ENCODE measurements around the gene CLMN.
"Not testable (repeated sequence)": the region's sequence is repeated elsewhere in the genome, so short reads cannot be mapped to it uniquely, and the experiment has no call there.

The CLMN gene

DNA sequence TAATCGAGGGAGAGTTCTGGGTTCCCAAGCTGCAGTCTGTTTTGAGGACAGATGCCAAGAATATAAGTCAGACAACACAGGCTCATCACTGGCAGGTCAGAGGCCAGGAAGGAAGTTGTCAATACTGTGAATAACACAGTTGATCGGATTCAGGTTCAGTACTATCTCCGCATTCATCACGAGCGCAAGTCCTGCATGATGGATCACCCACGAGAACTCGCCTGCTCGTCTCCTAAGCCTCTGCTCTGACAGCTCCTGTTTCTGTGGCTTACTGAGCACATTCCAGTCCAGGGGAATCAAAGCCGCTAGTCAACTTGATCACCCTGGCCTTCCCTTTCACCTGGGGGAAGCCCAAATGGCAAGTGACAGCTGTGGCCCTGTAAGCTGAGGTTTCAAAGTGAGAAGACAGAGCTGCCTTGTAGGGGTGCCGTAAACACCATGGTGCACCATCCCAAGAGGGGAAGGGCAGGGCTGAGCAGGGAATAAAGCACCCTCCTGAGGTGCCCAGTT is 102.3 kb downstream of the CLMN start:
- no peak for DNase-seq (ENCODE audit: low spot score)

DNA sequence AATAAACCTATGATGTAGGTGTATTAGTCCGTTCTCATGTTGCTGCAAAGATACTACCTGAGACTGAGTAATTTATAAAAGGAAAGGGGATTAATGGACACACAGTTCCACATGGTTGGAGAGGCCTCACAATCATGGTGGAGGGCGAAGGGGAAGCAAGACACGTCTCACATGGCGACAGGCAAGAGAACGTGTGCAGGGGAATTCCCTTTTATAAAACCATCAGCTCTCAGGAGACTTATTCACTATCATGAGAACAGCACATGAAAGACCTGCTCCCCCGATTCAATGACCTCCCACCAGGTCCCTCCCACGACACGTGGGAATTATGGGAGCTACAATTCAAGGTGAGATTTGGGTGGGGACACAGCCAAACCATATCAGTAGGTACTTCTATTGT is 103.7 kb downstream of the CLMN start:
- no peak for DNase-seq (ENCODE audit: low spot score)

DNA sequence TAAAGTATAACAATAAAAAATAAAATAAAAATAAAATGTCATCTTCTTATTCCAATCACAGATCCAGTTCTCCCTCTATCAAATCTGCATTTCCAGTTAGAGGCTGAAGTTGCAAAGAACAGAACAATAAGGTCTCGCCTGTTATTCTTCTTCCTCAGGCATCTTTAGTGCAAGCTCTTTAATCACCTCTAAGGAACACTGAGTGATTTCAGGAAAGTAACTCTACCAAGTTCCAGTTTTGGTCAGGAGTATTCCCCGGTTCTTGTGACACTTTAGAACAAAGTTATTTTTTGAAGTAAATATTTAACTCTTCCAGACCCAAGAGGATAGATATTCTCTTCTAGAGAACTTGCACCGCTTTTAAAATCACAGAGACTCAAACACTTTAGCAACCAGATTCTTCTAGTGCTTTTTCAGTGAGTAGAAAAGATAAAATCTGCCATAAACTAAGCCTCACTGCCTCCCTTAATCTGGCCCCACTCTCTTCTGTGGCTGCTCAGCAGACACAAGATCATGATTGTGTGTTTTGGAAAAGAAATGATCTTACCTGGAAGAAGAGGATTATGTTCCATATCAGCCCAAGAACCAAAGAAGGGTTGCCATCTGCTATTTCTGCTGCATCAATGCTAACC is 104.5 kb downstream of the CLMN start:
- DNase-seq (ENCODE audit: low spot score) = no peak

- DNase-seq (ENCODE audit: low spot score) = no peak
Measured at GRCh38 chr14:95213774-95214173, 105.9 kb downstream of the CLMN start.

DNA sequence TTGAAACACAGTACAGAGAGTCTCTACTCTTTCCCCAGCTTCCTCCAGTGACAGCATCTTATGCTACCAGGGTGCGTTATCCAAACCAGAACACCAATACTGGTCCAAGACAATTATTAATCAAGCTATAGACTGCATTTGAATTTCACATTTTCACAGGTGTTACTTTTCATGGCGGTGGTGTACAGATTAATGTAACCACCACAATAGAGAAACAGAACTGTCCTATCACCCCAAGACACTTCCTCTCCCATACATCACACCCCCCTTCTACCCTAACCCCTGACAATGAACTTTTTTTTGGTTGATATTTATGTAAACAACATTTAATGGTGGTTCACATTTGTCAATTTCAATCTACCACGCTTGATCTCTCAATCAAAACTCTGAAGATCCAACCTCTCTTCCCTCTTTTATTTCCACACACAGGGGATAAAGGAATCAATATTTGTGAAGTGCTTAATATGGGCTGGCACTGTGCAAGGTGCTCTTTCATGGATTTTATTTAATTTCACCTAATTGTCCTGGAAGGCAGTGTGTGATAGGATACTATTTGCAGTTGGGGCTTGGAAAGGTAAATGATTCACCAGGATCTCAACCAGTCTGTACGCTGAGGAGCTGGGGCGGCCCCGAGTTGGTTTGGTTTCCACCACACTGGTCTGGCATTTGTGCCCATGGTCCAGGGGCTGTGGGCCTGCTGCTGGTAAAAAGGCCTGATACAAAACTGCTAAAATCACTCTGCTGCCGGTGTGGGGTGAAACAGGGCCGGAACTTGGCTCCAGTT is 107.8 kb downstream of the CLMN start:
- no peak for DNase-seq (ENCODE audit: low spot score)

GRCh38 chr14:95210699-95211098 is 109.0 kb downstream of the CLMN start:
- DNase-seq (ENCODE audit: low spot score) = no peak

DNA sequence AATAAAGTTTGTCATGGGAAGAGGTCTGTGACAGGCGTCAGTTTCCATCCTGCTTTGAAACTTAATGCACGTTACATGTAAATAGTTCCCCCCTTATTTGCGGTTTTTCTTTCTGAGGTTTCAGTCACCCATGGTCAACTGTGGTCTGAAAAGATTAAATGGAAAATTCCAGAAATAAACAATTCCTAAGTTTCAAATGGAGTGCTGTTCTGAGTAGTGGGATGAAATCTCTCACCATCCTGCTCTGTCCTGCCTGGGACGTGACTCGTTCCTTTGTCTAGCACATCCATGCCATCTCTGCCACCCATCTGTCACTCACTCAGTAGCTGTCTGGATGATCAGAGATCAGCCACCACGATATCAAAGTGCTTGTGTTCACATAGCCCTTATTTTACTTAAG is 111.1 kb downstream of the CLMN start:
- no peak for DNase-seq (ENCODE audit: low spot score)

DNA sequence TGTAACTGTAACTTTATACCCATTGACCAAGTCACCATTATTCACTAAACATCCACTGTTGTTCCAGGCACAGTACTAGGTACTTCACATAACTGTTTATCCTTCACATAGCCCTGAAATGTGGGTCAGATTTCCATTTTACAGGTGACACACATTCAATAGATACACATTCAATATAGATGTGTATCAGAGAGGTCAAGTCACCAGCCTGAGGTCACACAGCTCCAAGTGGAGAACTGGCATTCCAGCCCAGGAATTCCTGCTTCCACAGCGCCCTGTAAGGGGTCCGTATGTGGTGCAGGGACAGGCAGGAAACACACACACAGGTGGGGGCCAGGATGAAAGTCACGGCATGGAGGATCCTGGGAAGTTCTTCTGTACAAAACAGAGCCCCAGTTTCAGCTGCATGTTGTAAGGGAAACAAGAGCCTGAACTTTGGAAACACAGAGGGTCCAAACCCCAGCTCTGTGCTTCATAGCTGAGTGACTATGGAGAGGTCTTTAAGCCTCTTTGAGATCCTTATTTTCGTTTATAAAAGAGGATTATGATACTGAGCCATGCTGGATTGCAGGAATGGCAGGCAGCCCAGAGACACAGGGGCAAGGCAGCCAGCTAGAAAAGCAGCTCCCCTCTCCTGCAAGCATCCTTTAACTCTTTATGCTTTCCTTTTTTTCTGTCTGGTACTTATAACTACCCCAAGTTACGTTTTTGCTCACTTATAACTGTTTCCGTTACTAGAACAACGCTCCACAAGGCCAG is 112.1 kb downstream of the CLMN start:
- DNase-seq (ENCODE audit: low spot score) = no peak

DNA sequence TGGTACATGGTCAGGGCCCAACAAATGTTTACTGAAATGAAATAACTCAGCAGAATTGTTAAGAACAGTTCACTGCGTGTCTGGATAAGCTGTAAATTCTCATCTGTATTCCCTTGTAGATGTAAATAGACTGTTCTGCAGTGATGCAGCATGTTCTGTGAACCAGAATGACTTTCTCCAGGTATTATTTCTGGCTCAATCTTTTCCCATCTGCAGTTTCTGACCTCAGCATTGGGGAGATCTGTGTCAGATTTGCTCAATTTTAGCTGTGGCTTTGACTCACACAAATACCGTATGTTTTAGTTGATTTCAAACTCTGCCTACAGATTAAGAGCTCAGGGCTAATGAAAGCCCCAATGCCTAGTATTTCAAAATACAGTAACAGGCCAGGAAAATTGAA is 113.2 kb downstream of the CLMN start:
- DNase-seq (ENCODE audit: low spot score) = no peak

DNA sequence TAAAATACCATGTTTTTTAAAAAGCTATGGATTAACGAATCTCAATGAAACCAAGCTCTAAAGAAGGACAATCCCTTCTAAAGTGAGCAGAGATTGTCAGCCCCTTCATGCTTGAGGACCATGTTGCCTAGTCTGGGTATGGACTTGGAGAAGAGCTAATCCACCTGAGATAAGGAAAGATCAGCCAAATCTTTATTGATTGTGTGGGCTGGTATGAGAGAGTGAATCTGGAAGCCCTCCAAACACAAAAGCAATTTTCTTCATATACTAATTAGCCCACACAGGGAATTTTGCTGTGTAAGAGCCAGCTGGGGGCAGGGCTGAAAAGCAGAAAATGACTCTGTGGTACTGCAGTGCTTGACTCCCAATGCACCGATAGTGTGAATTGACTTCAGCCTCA is 115.0 kb downstream of the CLMN start:
- DNase-seq (ENCODE audit: low spot score) = no peak

- DNase-seq (ENCODE audit: low spot score) = not testable (repeated sequence)
Measured at GRCh38 chr14:95201745-95202144, 118.0 kb downstream of the CLMN start.

GRCh38 chr14:95200404-95200803 is 119.3 kb downstream of the CLMN start:
- DNase-seq (ENCODE audit: low spot score) = no peak

GRCh38 chr14:95199298-95199983 is 120.3 kb downstream of the CLMN start:
- DNase-seq (ENCODE audit: low spot score) = no peak

GRCh38 chr14:95198320-95198719 is 121.4 kb downstream of the CLMN start:
- DNase-seq (ENCODE audit: low spot score) = no peak

DNA sequence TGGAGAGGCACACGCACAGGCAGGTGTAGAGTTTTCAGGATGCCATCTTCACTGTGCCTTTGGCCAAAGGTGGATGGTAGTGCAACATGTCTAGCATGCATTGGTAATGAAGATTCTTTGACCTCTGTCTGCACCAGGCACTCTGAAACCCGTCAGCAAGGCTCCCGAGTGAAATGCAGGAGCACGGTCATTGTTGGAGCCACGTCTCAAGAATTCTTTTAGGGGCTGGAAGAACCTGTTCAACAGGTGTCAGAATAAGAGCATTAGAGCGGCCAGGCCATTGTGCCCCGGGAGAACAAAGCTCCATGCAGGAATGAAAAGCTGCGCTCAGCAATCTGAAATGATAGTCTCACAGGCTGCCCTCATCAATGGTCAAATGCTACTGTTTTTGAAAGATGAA is 122.2 kb downstream of the CLMN start:
- DNase-seq (ENCODE audit: low spot score) = no peak

DNA sequence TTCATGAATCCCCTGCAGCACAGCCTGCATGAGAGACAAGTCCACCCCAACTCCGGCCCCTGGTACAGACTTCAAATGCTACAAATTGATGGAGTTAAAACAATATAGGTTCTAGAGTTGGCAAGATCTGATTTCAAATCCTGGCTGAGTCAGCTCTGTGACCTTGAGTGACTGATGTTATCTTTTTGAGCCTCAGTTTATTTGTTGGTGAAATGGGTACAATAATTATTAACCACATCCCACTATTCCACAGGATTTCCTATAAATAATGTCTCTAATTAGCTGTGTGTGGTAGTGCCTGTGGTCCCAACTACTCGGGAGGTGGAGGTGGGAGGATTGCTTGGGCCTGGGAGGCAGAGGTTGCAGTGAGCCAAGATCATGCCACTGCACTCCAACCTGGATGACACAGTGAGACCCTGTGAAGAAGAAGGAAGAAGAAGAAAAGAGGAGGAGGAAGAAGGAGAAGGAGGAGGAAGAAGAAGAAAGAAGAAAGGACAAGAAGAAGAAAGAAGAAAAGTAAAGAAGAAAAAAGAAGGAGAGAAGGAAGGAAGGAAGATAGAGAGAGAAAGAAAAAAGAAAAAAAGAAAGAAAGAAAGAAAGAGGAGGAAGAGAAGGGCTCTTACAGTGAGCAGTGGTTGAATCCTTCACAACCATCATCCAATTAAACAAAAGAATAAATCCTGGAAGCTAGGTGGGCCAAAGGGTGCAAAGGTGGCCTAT is 122.7 kb downstream of the CLMN start:
- DNase-seq (ENCODE audit: low spot score) = no peak

- no peak for DNase-seq (ENCODE audit: low spot score)
Measured at GRCh38 chr14:95196268-95196667, 123.4 kb downstream of the CLMN start.

DNA sequence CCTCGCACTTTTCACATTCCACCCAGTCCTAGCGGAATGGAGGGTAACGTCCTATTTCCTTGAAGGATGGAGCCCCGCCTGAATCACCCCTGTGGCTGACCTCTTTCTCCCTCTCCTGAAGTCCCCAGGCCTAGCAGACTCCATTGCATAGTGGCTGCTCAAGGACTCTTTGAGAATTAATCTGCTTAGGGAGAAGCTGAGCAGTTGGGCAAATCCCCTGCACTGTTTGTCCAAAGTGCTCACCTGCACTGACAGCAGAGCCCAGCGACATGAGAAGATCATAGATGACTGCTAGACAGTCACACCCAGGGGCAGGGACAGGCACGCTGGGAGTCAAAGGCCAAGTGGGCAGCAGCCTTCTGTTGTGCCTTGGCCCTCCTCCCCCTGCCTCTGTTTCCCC is 124.7 kb downstream of the CLMN start:
- DNase-seq (ENCODE audit: low spot score) = no peak

GRCh38 chr14:95193081-95193480 is 126.6 kb downstream of the CLMN start:
- DNase-seq (ENCODE audit: low spot score) = no peak

DNA sequence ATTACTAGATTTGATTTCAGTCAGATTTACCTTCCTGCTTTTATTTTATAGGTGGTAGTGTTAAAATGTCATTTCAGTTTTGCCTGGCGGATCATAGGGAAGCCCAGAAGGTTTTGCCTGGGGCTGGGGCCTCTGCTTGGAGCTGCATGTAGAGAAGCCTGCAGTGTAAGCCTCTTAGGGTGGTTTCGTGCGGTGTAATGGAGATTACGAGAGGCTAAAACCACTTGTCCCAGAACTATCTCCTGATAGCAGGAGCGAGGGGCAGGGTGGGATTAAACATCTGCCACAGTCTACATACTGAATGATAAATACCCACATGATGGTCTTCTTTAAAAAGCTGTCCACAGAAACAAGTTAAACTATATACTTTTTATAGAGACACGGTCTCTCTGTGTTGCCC is 127.4 kb downstream of the CLMN start:
- DNase-seq (ENCODE audit: low spot score) = no peak

DNA sequence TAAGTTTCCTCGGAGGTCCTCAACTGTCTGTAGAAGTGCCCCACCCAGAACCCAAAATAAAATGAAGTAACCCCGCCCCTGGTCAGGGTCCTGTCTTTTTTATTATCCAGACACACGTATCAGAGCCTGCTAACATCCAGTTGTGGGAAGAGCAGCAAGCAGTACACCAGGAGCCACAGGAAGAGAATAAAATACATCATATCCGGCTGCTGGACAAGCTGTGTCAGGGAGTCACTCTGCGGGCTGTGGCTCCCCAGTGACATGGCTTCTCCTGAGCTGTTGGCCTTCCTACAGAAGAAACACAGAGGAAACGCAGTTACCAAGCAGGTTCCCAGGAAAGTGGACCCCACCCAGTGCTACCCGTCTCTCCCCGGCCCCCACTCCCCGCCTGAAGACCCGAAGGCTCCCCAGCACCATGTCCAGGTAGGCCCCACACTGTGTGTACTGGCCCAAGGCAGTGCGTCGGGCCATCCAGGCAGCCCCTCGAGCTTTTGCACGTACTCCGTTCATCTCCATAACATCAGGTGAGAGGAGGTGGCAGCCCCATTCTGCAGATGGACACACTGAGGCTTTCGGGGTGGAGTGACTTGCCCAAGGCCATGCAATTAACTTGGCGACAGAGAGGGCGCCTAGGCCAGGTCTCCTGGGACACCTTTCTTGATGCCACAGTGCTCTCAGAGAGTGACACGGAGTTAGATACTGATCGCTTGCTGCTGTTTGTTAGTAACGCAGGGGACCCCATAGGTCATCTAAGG is 128.1 kb downstream of the CLMN start:
- DNase-seq (ENCODE audit: low spot score) = no peak
